ENCODE data around the gene MMEL1. TPM values are rescaled to one million over a fixed set of nuclear protein-coding genes. Genes with fewer than 3 reads are reported as not detected.
A peak's percentile ranks its signal among the peaks of the same experiment; 100 is the strongest.
"Not testable (repeated sequence)": the region's sequence is repeated elsewhere in the genome, so short reads cannot be mapped to it uniquely, and the experiment has no call there.

The MMEL1 gene
- total RNA-seq, 3 donors from 2014 or later: 9.2 to 12.7 TPM; not detected in 1

- peak overlapping the region in 2 of 3 donors; percentile 66 to 96 for H3K4me3 ChIP-seq
- H3K27me3 ChIP-seq: no peaks in the 10 kb centered on the region
- no peak for TF ChIP-seq CTCF (IDR thresholded peaks at IDR 0.05)
- no peak for TF ChIP-seq POLR2A (IDR thresholded peaks at IDR 0.05)
- no peak for TF ChIP-seq POLR2AphosphoS5 (IDR thresholded peaks at IDR 0.05)
- DNase-seq (ENCODE audit: low spot score in 2 of 2): no peak
- peaks cover 15 to 19% of the 10 kb centered on the region in 2 donors for H3K4me1 ChIP-seq
- H3K36me3 ChIP-seq: no peaks in the 10 kb centered on the region
- intact Hi-C loops (cut with DNase I; ENCODE audit: low total_unique reads): no loop called here
- H3K27ac ChIP-seq: peak overlapping the region; percentile 95 to 99
- H3K9me3 ChIP-seq: no peaks in the 10 kb centered on the region
Observed at GRCh38 chr1:2554621-2555387, 78.0 kb downstream of the MMEL1 start.

- TF ChIP-seq POLR2AphosphoS5 (IDR thresholded peaks at IDR 0.05) (no peak), CTCF (IDR thresholded peaks at IDR 0.05) (no peak), POLR2A (IDR thresholded peaks at IDR 0.05) (no peak)
- peaks cover 18 to 20% of the 10 kb centered on the region in 2 donors for H3K4me1 ChIP-seq
- no peaks in the 10 kb centered on the region for H3K9me3 ChIP-seq
- no peak for DNase-seq (ENCODE audit: low spot score in 2 of 2)
- H3K36me3 ChIP-seq: no peaks in the 10 kb centered on the region
- intact Hi-C loops (cut with DNase I; ENCODE audit: low total_unique reads): no loop called here
- no peaks in the 10 kb centered on the region for H3K27me3 ChIP-seq
- H3K4me3 ChIP-seq: no peak overlapping the region
- peak overlapping the region in 1 of 2 donors; percentile 99 for H3K27ac ChIP-seq
Observed at GRCh38 chr1:2553871-2554620, 78.8 kb downstream of the MMEL1 start.

- H3K27ac ChIP-seq; H3K4me3 ChIP-seq; H3K9me3 ChIP-seq; intact Hi-C loops (cut with DNase I; ENCODE audit: low total_unique reads); DNase-seq (ENCODE audit: low spot score in 2 of 2); H3K36me3 ChIP-seq; H3K27me3 ChIP-seq: not testable (repeated sequence)
- H3K4me1 ChIP-seq: peaks cover 21 to 27% of the 10 kb centered on the region in 2 donors
Observed at GRCh38 chr1:2553076-2553475, 79.7 kb downstream of the MMEL1 start.

- no peaks in the 10 kb centered on the region for H3K36me3 ChIP-seq
- no peaks in the 10 kb centered on the region for H3K9me3 ChIP-seq
- H3K4me1 ChIP-seq: peaks cover 13 to 29% of the 10 kb centered on the region in 2 donors
- H3K4me3 ChIP-seq: no peak overlapping the region
- TF ChIP-seq CTCF (IDR thresholded peaks at IDR 0.05): no peak
- no peak for TF ChIP-seq POLR2AphosphoS5 (IDR thresholded peaks at IDR 0.05)
- TF ChIP-seq POLR2A (IDR thresholded peaks at IDR 0.05): no peak
- no peak for DNase-seq (ENCODE audit: low spot score in 2 of 2)
- no peak overlapping the region for H3K27ac ChIP-seq
- H3K27me3 ChIP-seq: no peaks in the 10 kb centered on the region
- intact Hi-C loops (cut with DNase I; ENCODE audit: low total_unique reads): no loop called here
Observed at GRCh38 chr1:2552189-2552588, 80.6 kb downstream of the MMEL1 start.

GRCh38 chr1:2551544-2551943 is 81.3 kb downstream of the MMEL1 start:
- Histone ChIP-seq H3K4me1 (peaks cover 17 to 25% of the 10 kb centered on the region in 2 donors), H3K27ac (peak overlapping the region in 1 of 2 donors; percentile 100)
- intact Hi-C loops (cut with DNase I; ENCODE audit: low total_unique reads): not testable (repeated sequence)

GRCh38 chr1:2550309-2550861 is 82.4 kb downstream of the MMEL1 start:
- H3K4me3 ChIP-seq; H3K36me3 ChIP-seq; H3K27me3 ChIP-seq; intact Hi-C loops (cut with DNase I; ENCODE audit: low total_unique reads); DNase-seq (ENCODE audit: low spot score in 2 of 2); H3K9me3 ChIP-seq: not testable (repeated sequence)
- peaks cover 26 to 27% of the 10 kb centered on the region in 2 donors for H3K4me1 ChIP-seq
- peak overlapping the region in 1 of 2 donors; percentile 100 for H3K27ac ChIP-seq

More at GRCh38 chr1:2551544-2551943, 81.3 kb downstream of the MMEL1 start:
- H3K27me3 ChIP-seq; DNase-seq (ENCODE audit: low spot score in 2 of 2); H3K36me3 ChIP-seq; H3K9me3 ChIP-seq; H3K4me3 ChIP-seq: not testable (repeated sequence)

- not testable (repeated sequence) for H3K27me3 ChIP-seq; DNase-seq (ENCODE audit: low spot score in 2 of 2); H3K36me3 ChIP-seq; H3K9me3 ChIP-seq
- H3K4me1 ChIP-seq: peaks cover 29 to 31% of the 10 kb centered on the region in 2 donors
- H3K4me3 ChIP-seq: peak overlapping the region in 2 of 3 donors; percentile 45 to 73
- intact Hi-C loops (cut with DNase I; ENCODE audit: low total_unique reads): loop anchor here (2.0 kb wide), 1 partner anchor 137 kb away; the partner anchor contains the start of gene PEX10
- H3K27ac ChIP-seq: peak overlapping the region; percentile 98 to 100
Observed at GRCh38 chr1:2549367-2550029, 83.3 kb downstream of the MMEL1 start.
